ENCODE results near the gene LSS. TPM values are rescaled to one million over a fixed set of nuclear protein-coding genes. Genes with fewer than 3 reads are reported as not detected.

Gene LSS
- total and polyA plus RNA-seq, 2 of the 8 experiments (the other 6 are each of a cell fraction or from before 2014, with no cell fraction given), result 96.1 to 123 TPM

DNA sequence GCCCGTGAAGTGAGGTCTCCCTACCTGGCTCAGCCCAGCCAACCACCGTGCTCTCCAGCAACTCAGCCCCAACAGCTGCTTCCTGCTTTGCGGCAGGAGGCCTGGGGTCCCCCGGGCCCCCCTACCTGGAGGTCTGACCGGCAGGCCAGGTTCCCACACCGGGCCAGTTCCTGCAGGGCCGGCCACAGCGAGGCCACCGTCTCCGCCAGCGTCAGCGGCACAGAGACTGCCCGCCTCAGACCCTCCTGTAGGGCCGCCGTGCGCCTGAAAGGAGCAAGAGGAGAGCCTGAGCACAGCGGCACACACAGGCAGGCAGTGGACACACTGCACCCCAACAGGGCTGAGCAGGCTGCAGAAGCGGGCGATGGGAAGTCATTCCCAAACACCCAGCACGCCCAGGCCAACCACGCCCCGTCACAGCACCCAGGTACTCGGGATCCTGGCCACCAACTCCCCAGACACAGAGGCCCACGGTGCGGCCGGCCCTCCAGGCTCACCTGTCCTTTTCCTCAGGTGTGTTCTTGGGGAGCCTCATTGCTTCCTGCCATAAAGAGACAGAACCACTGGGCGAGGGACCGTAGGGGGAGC, 90.1 kb downstream of the LSS start:
- no peak overlapping the region for H3K4me3 ChIP-seq (ENCODE audit: extremely low read depth in 1 of 4, insufficient read depth in 2 of 4, low read depth in 3 of 4, low read length in 4 of 4)
- H3K23ac ChIP-seq (ENCODE audit: insufficient read length), result no peak overlapping the region
- H3K23me2 ChIP-seq (ENCODE audit: low read depth, low read length), result peaks cover 4% of the 10 kb centered on the region; the same call in 1 of the 2 replicates
- no peaks in the 10 kb centered on the region for H3K36me3 ChIP-seq (ENCODE audit: control insufficient read depth in 2 of 4, insufficient read depth in 4 of 4, low read length in 3 of 4)
- H2BK12ac ChIP-seq (ENCODE audit: low read depth, low read length), result no peak overlapping the region
- no peak overlapping the region for H3K27ac ChIP-seq (ENCODE audit: low read depth, low read length)
- no peak overlapping the region for H4K8ac ChIP-seq (ENCODE audit: extremely low read depth, insufficient read depth, low read length)
- peaks cover 0 to 2% of the 10 kb centered on the region in 2 experiments; a peak in 1 of 4 replicates for H3K9me3 ChIP-seq (ENCODE audit: insufficient read depth in 2 of 2, low read depth in 1 of 2, low read length in 1 of 2)
- H3K27me3 ChIP-seq (replicated peaks in 1 of 4; ENCODE audit: control insufficient read depth in 3 of 4, extremely low read depth in 1 of 4, insufficient read depth in 3 of 4, low read length in 3 of 4), result peaks cover 0 to 24% (median 8%) of the 10 kb centered on the region in 4 experiments; a peak in 4 of 7 replicates
- H3K4me2 ChIP-seq (ENCODE audit: insufficient read depth in 1 of 2, low read depth in 2 of 2, low read length in 2 of 2), result no peak overlapping the region
- 90% methylated on average over 28 of the region's 28 CpGs; no CpG with 5 or more reads in 1 of the 2 experiments for WGBS, 2 experiments (ENCODE audit: extremely low coverage in 1 of 2, insufficient coverage in 1 of 2, insufficient read length in 1 of 2, insufficient replicate concordance in 2 of 2, low coverage in 1 of 2, low lambda C conversion rate in 2 of 2, missing lambda C conversion rate in 1 of 2)
- FAIRE-seq (no peak), DNase-seq (ENCODE audit: low read depth in 1 of 2, low spot score in 2 of 2) (no peak)
- H3K4ac ChIP-seq (replicated peaks; ENCODE audit: insufficient read length, low read depth, low read length), result no peak overlapping the region
- ChIA-PET POLR2A (ENCODE audit: partially characterized antibody) (interaction anchor here (1.0 to 1.6 kb wide), 2 partner anchors 8 to 9 kb away, joined by 3 to 4 read pairs; no protein-coding TSS in a partner anchor), CTCF (ENCODE audit: partially characterized antibody) (interaction anchor here (1.4 to 1.9 kb wide), 3 partner anchors 9 to 12 kb away, joined by 4 to 7 read pairs (median 6); no protein-coding TSS in a partner anchor)
- no peak overlapping the region for H3K56ac ChIP-seq (replicated peaks; ENCODE audit: insufficient read length, low read depth, low read length)
- H3K9ac ChIP-seq (replicated peaks in 1 of 4; ENCODE audit: extremely low read depth in 1 of 4, low read depth in 3 of 4, low read length in 3 of 4), result no peak overlapping the region
- no peak overlapping the region for H2BK120ac ChIP-seq (replicated peaks; ENCODE audit: low read depth, low read length)
- no peak overlapping the region for H2AK5ac ChIP-seq (ENCODE audit: low read depth, low read length)
- no peak overlapping the region for H3K14ac ChIP-seq (ENCODE audit: insufficient read length)
- no peaks in the 10 kb centered on the region for H3K79me1 ChIP-seq (ENCODE audit: low read depth, low read length)
- peaks cover 0 to 10% (median 0%) of the 10 kb centered on the region in 4 experiments; a peak in 3 of 7 replicates for H3K4me1 ChIP-seq (replicated peaks in 1 of 4; ENCODE audit: control insufficient read depth in 3 of 4, insufficient read depth in 4 of 4, low read length in 3 of 4)
- no peaks in the 10 kb centered on the region for H4K20me1 ChIP-seq (replicated peaks in 1 of 2; ENCODE audit: control insufficient read depth in 1 of 2, insufficient read depth in 2 of 2, low read length in 2 of 2)
- no peak overlapping the region for H4K91ac ChIP-seq (replicated peaks; ENCODE audit: insufficient read length, low read length)
- H3K79me2 ChIP-seq (ENCODE audit: control insufficient read depth in 1 of 2, insufficient read depth in 2 of 2, low read length in 2 of 2), result no peaks in the 10 kb centered on the region
- H3K18ac ChIP-seq (ENCODE audit: extremely low read depth, low read length), result no peak overlapping the region
- H2AFZ ChIP-seq (ENCODE audit: low read length), result no peak overlapping the region
- no peak overlapping the region for H4K5ac ChIP-seq (ENCODE audit: insufficient read length, low read depth, low read length)
- H2BK20ac ChIP-seq (ENCODE audit: low read length), result no peak overlapping the region
- H2BK5ac ChIP-seq (ENCODE audit: low read depth, low read length), result no peak overlapping the region
- H2BK15ac ChIP-seq (ENCODE audit: low read length), result no peak overlapping the region
- no peak for TF ChIP-seq BACH1 (IDR thresholded peaks at IDR 0.05; ENCODE audit: low read length)

Measured in H1 (cell line).